ENCODE data around the gene LARGE1.
"Not testable (repeated sequence)": the region's sequence is repeated elsewhere in the genome, so short reads cannot be mapped to it uniquely, and the experiment has no call there.

The LARGE1 gene

GRCh38 chr22:33579448-33580093 is 340.7 kb downstream of the LARGE1 start:
- DNase-seq = no peak

- no peak for DNase-seq
Measured at GRCh38 chr22:33578752-33579151, 341.5 kb downstream of the LARGE1 start.

- no peak for DNase-seq
Measured at GRCh38 chr22:33577862-33578411, 342.3 kb downstream of the LARGE1 start.

- DNase-seq = no peak
Measured at GRCh38 chr22:33576205-33576604, 344.1 kb downstream of the LARGE1 start.

GRCh38 chr22:33575771-33576170 is 344.5 kb downstream of the LARGE1 start:
- DNase-seq = no peak

- DNase-seq = no peak
Measured at GRCh38 chr22:33575041-33575440, 345.2 kb downstream of the LARGE1 start.

- no peak for DNase-seq
Measured at GRCh38 chr22:33573479-33573878, 346.8 kb downstream of the LARGE1 start.

- DNase-seq = no peak
Measured at GRCh38 chr22:33572086-33572485, 348.2 kb downstream of the LARGE1 start.

GRCh38 chr22:33570110-33570509 is 350.2 kb downstream of the LARGE1 start:
- no peak for DNase-seq

GRCh38 chr22:33569559-33569958 is 350.7 kb downstream of the LARGE1 start:
- DNase-seq = no peak

GRCh38 chr22:33569018-33569417 is 351.3 kb downstream of the LARGE1 start:
- DNase-seq = no peak

GRCh38 chr22:33566495-33566894 is 353.8 kb downstream of the LARGE1 start:
- DNase-seq = not testable (repeated sequence)

GRCh38 chr22:33565580-33565995 is 354.7 kb downstream of the LARGE1 start:
- DNase-seq = no peak

- DNase-seq = no peak
Measured at GRCh38 chr22:33564683-33565082, 355.6 kb downstream of the LARGE1 start.

GRCh38 chr22:33563220-33563964 is 356.9 kb downstream of the LARGE1 start:
- DNase-seq = no peak

- no peak for DNase-seq
Measured at GRCh38 chr22:33562501-33562900, 357.8 kb downstream of the LARGE1 start.

GRCh38 chr22:33561149-33561807 is 359.0 kb downstream of the LARGE1 start:
- no peak for DNase-seq

- DNase-seq = no peak
Measured at GRCh38 chr22:33557836-33558235, 362.4 kb downstream of the LARGE1 start.

- no peak for DNase-seq
Measured at GRCh38 chr22:33555814-33556522, 364.3 kb downstream of the LARGE1 start.

GRCh38 chr22:33553493-33553892 is 366.8 kb downstream of the LARGE1 start:
- no peak for DNase-seq

- DNase-seq = no peak
Measured at GRCh38 chr22:33544707-33545106, 375.6 kb downstream of the LARGE1 start.

- no peak for DNase-seq
Measured at GRCh38 chr22:33542722-33543121, 377.6 kb downstream of the LARGE1 start.

- DNase-seq = no peak
Measured at GRCh38 chr22:33542153-33542552, 378.1 kb downstream of the LARGE1 start.

Measured in bone marrow (tissue), 2 donors.